ENCODE measurements around the gene FOXJ3.

FOXJ3 gene

GRCh38 chr1:42335050-42335808 is at the start of gene FOXJ3:
Gene FOXJ3 (minus strand): TSS chr1:42335235. CDS start chr1:42311093, 24,142 bp downstream.
- DNase-seq: peak; percentile 82

- DNase-seq: no peak
Observed at GRCh38 chr1:42381280-42381673, 46.2 kb upstream of the FOXJ3 start.

- peak; percentile 63 for DNase-seq
Observed at GRCh38 chr1:42380586-42381279, 45.7 kb upstream of the FOXJ3 start, which contains the start of gene RIMKLA. Gene RIMKLA (plus strand): TSS chr1:42380792. CDS start chr1:42380935, 143 bp downstream.

GRCh38 chr1:42379794-42380585 is 45.0 kb upstream of the FOXJ3 start:
- DNase-seq: no peak

GRCh38 chr1:42372796-42373195 is 37.8 kb upstream of the FOXJ3 start:
- DNase-seq: no peak

GRCh38 chr1:42370876-42371549 is 36.0 kb upstream of the FOXJ3 start:
- no peak for DNase-seq

- DNase-seq: no peak
Observed at GRCh38 chr1:42369471-42369870, 34.4 kb upstream of the FOXJ3 start.

- DNase-seq: no peak
Observed at GRCh38 chr1:42368096-42368795, 33.2 kb upstream of the FOXJ3 start.

GRCh38 chr1:42365118-42365517 is 30.1 kb upstream of the FOXJ3 start:
- no peak for DNase-seq

- no peak for DNase-seq
Observed at GRCh38 chr1:42364542-42364941, 29.5 kb upstream of the FOXJ3 start.

GRCh38 chr1:42364089-42364488 is 29.1 kb upstream of the FOXJ3 start:
- no peak for DNase-seq

GRCh38 chr1:42359466-42359865 is 24.4 kb upstream of the FOXJ3 start:
- DNase-seq: no peak

GRCh38 chr1:42358791-42359190 is 23.8 kb upstream of the FOXJ3 start:
- no peak for DNase-seq

- DNase-seq: no peak
Observed at GRCh38 chr1:42350086-42350485, 15.1 kb upstream of the FOXJ3 start.

GRCh38 chr1:42348498-42348897 is 13.5 kb upstream of the FOXJ3 start:
- DNase-seq: no peak

GRCh38 chr1:42343049-42343448 is 8.0 kb upstream of the FOXJ3 start:
- DNase-seq: no peak

- DNase-seq: peak; percentile 64
Observed at GRCh38 chr1:42340901-42341300, 5.9 kb upstream of the FOXJ3 start.

GRCh38 chr1:42340093-42340492 is 5.1 kb upstream of the FOXJ3 start:
- DNase-seq: peak; percentile 100

GRCh38 chr1:42336978-42337377 is 1.9 kb upstream of the FOXJ3 start:
- no peak for DNase-seq

- peak; percentile 52 for DNase-seq
Observed at GRCh38 chr1:42335809-42336518, 929 bp upstream of the FOXJ3 start.

GRCh38 chr1:42334240-42335049 is 590 bp downstream of the FOXJ3 start:
- no peak for DNase-seq
